PC-9 (cell line): ENCODE data around the gene INPP5A. TPM values are rescaled to one million over a fixed set of nuclear protein-coding genes. Genes with fewer than 3 reads are reported as not detected.

Source experiments
- BruUV-seq: library from RNA; stranded (reverse); fragments of 400-500 nt; replicated peaks from 2 replicates; lab custom pipeline; 2021; lab: Mats Ljungman, UMichigan
- CTCF ChIA-PET: fragments of 300-600 bp; sonication (Branson Sonifier 250); formaldehyde crosslinking; loops from one replicate; lab custom pipeline; 2022; ENCODE audit warnings: antibody characterized with exemption; lab: Charles Lee
- POLR2A ChIA-PET: fragments of 300-600 bp; sonication (Branson Sonifier 250); formaldehyde crosslinking; loops from one replicate; lab custom pipeline; 2022; ENCODE audit warnings: antibody characterized with exemption; ENCODE audit not compliant: unreplicated experiment; lab: Charles Lee
- DNase-seq, 2 experiments: peaks; one replicate each; pipeline versions ENCODE4 v3.0.0 to v3.0.0-alpha.2; 2015 to 2022; ENCODE audit warnings: mixed read lengths in 1 of 2
- H2AFZ ChIP-seq: fragments of 200-600 bp; sonication (generic); 2 replicates; pipeline ENCODE4 v1.8.1; 2017; ENCODE audit warnings: antibody characterized with exemption
- H3F3A ChIP-seq: fragments of 200-600 bp; sonication (generic); 2 replicates; pipeline ENCODE4 v1.8.1; 2017; ENCODE audit warnings: antibody characterized with exemption, mild to moderate bottlenecking, low read depth; ENCODE audit not compliant: insufficient read depth
- H3K27ac ChIP-seq: fragments of 200-600 bp; sonication (generic); 2 replicates; pipeline ENCODE4 v1.6.1; 2016; ENCODE audit warnings: mixed run types
- H3K27me3 ChIP-seq: fragments of 200-600 bp; sonication (generic); 2 replicates; pipeline ENCODE4 v1.6.1; 2016; ENCODE audit warnings: low read depth, mixed run types; ENCODE audit not compliant: insufficient read depth
- H3K36me3 ChIP-seq: fragments of 200-600 bp; sonication (generic); 2 replicates; pipeline ENCODE4 v1.6.1; 2016; ENCODE audit warnings: low read depth, mixed run types
- H3K4me1 ChIP-seq: fragments of 200-600 bp; sonication (generic); replicated peaks from 2 replicates; pipeline ENCODE4 v1.6.1; 2016; ENCODE audit warnings: mixed run types; ENCODE audit not compliant: insufficient read depth
- H3K4me2 ChIP-seq: fragments of 200-600 bp; sonication (generic); 2 replicates; pipeline ENCODE4 v1.6.1; 2017; ENCODE audit warnings: mixed run types
- H3K4me3 ChIP-seq: fragments of 200-600 bp; sonication (generic); 2 replicates; pipeline ENCODE4 v1.6.1; 2016; ENCODE audit warnings: mixed run types
- H3K79me2 ChIP-seq: fragments of 200-600 bp; sonication (generic); 2 replicates; pipeline ENCODE4 v1.6.1; 2017; ENCODE audit warnings: low read depth, mixed run types
- H3K9me2 ChIP-seq: fragments of 200-600 bp; sonication (generic); 2 replicates; pipeline ENCODE4 v1.8.1; 2017; ENCODE audit warnings: mild to moderate bottlenecking; ENCODE audit not compliant: insufficient read depth
- H3K9me3 ChIP-seq: fragments of 200-600 bp; sonication (generic); 2 replicates; pipeline ENCODE4 v1.8.1; 2016; ENCODE audit warnings: low read depth; ENCODE audit not compliant: insufficient read depth
- H4K20me1 ChIP-seq: fragments of 200-600 bp; sonication (generic); 2 replicates; pipeline ENCODE4 v1.8.1; 2017; ENCODE audit not compliant: insufficient read depth
- CTCF ChIP-seq: fragments of 200-600 bp; sonication (generic); conservative IDR thresholded peaks from 2 replicates; pipeline ENCODE4 v1.6.1; 2017; ENCODE audit warnings: mixed run types, antibody characterized with exemption, mild to moderate bottlenecking, moderate library complexity
- EZH2 ChIP-seq: fragments of 200-600 bp; sonication (generic); IDR thresholded peaks from 2 replicates; pipeline ENCODE4 v1.8.0; 2017; ENCODE audit warnings: antibody characterized with exemption, low read depth
- intact Hi-C: fragments of 100-400 bp; cut with micrococcal nuclease; formaldehyde crosslinking; loops from one replicate; pipeline ENCODE4 v1.10.0; 2022; ENCODE audit not compliant: unreplicated experiment
- total RNA-seq: library from RNA; stranded (reverse); gene quantifications from 2 replicates; pipeline ENCODE4 v1.2.3, GENCODE V29; 2021

Gene INPP5A
- total RNA-seq, 1 experiment from 2014 or later: 18.4 TPM

DNA sequence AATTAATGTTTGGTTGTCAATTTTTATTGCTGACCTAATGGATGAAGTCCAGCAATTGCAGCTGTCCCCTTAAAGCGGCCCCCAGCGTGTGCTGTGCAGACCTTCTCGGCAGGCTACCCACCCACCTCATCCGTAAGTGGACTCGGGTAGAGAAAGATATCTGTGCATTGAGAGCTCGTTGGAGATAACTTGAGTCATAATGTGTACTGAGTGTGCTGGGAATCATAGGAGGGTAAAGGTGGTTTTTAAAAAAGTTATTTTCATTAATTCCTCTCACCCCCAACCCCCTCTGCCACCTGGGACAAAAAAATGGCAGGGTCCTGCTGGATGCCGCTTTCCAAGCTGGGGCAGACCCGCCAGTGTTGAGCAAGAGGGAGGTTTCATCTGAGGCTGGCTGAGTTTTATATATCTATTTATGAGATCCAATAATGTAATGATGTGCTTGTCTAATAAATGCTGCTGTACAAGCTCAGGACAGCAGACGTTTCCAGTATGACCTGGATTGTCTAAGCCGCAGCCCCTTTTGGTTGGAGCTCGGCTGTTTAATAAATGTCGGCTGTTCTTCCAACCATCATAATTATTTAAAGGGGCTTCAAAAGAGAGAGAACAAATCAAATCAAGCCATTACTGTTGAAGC lies 129.2 kb downstream of the INPP5A start:
- intact Hi-C loops: loop anchor here (2.0 kb wide), 1 partner anchor 18 kb away; no protein-coding TSS in a partner anchor
- no peaks in the 10 kb centered on the region for H3F3A ChIP-seq
- no peaks in the 10 kb centered on the region for H4K20me1 ChIP-seq
- H3K9me2 ChIP-seq: no peaks in the 10 kb centered on the region
- no peak overlapping the region for H3K4me3 ChIP-seq
- H2AFZ ChIP-seq: no peak overlapping the region
- H3K36me3 ChIP-seq: no peaks in the 10 kb centered on the region
- peaks cover 15% of the 10 kb centered on the region for H3K4me1 ChIP-seq
- ChIA-PET POLR2A (no interaction called here), CTCF (interaction anchor here (0.7 kb wide), 1 partner anchor 186 kb away, joined by 3 read pairs; no protein-coding TSS in a partner anchor)
- no TSS peak for BruUV-seq
- H3K27me3 ChIP-seq: no peaks in the 10 kb centered on the region
- no peak for DNase-seq
- TF ChIP-seq EZH2 (no peak), CTCF (no peak)
- H3K4me2 ChIP-seq: peak overlapping the region; percentile 49
- no peaks in the 10 kb centered on the region for H3K79me2 ChIP-seq
- no peaks in the 10 kb centered on the region for H3K9me3 ChIP-seq
- H3K27ac ChIP-seq: peak overlapping the region; percentile 71

GRCh38 chr10:132667342-132668047 lies 129.9 kb downstream of the INPP5A start:
- Histone ChIP-seq H3K4me2 (peak overlapping the region; percentile 10; the same call in 1 of the 2 replicates), H3K27ac (peak overlapping the region; percentile 71; the same call in 1 of the 2 replicates), H3K4me3 (no peak overlapping the region), H4K20me1 (no peaks in the 10 kb centered on the region), H2AFZ (no peak overlapping the region), H3K79me2 (no peaks in the 10 kb centered on the region), H3F3A (no peaks in the 10 kb centered on the region), H3K36me3 (no peaks in the 10 kb centered on the region), H3K9me2 (no peaks in the 10 kb centered on the region), H3K9me3 (no peaks in the 10 kb centered on the region), H3K27me3 (no peaks in the 10 kb centered on the region), H3K4me1 (peaks cover 15% of the 10 kb centered on the region)
- CTCF ChIA-PET: interaction anchor here (0.7 kb wide), 1 partner anchor 187 kb away, joined by 3 read pairs; no protein-coding TSS in a partner anchor
- TF ChIP-seq EZH2 (no peak), CTCF (no peak)
- POLR2A ChIA-PET: interaction anchor here (0.6 kb wide), 1 partner anchor 17 kb away, joined by 6 read pairs; no protein-coding TSS in a partner anchor
- DNase-seq: no peak
- BruUV-seq: no TSS peak
- intact Hi-C loops: loop anchor here (2.0 kb wide), 1 partner anchor 17 kb away; no protein-coding TSS in a partner anchor

GRCh38 chr10:132668048-132668394 lies 130.4 kb downstream of the INPP5A start:
- H2AFZ ChIP-seq: no peak overlapping the region

More at GRCh38 chr10:132668048-132668394, 130.4 kb downstream of the INPP5A start:
- no peaks in the 10 kb centered on the region for H3F3A ChIP-seq
- no peaks in the 10 kb centered on the region for H4K20me1 ChIP-seq
- H3K79me2 ChIP-seq: no peaks in the 10 kb centered on the region
- no peaks in the 10 kb centered on the region for H3K36me3 ChIP-seq
- H3K9me3 ChIP-seq: no peaks in the 10 kb centered on the region
- BruUV-seq: no TSS peak
- H3K27ac ChIP-seq: no peak overlapping the region
- no peaks in the 10 kb centered on the region for H3K27me3 ChIP-seq
- H3K4me3 ChIP-seq: no peak overlapping the region
- DNase-seq: no peak
- CTCF ChIA-PET: no interaction called here
- no peak for TF ChIP-seq EZH2
- H3K4me2 ChIP-seq: no peak overlapping the region
- peaks cover 15% of the 10 kb centered on the region for H3K4me1 ChIP-seq
- no peaks in the 10 kb centered on the region for H3K9me2 ChIP-seq
- POLR2A ChIA-PET: interaction anchor here (0.6 kb wide), 1 partner anchor 17 kb away, joined by 6 read pairs; no protein-coding TSS in a partner anchor
- intact Hi-C loops: no loop called here
